ENCODE data around the gene AKR1C2.
A peak's percentile ranks its signal among the peaks of the same experiment; 100 is the strongest.
"Not testable (repeated sequence)": the region's sequence is repeated elsewhere in the genome, so short reads cannot be mapped to it uniquely, and the experiment has no call there.

Gene AKR1C2

DNA sequence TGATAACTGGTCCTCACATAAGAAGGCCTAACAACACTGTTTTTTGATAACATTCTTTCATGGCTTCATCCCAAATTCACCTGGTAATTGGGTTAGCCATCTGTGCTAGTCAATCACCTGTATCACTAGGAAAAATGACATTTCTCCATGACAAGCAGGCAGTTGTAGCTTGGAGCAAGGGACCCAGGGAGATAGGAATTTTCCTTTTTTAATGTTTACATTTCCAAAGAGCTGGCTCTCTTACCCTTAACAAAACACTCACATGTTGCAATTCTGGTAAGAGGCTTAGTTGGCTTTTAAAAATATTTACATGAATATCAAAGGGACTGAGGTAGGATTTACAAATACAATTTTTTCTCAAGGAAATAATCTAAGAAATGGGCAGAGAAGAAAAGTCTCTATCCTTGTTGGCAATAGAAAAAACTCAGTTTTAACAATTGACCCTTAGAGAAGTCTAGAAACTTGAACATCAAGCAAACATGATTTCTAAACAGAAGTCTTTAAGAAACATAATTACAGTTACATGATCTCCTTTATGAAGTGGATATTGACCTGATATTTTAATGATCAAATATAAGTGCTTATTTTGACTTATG, 56.5 kb downstream of the AKR1C2 start:
- TF ChIP-seq, protein P1, sequence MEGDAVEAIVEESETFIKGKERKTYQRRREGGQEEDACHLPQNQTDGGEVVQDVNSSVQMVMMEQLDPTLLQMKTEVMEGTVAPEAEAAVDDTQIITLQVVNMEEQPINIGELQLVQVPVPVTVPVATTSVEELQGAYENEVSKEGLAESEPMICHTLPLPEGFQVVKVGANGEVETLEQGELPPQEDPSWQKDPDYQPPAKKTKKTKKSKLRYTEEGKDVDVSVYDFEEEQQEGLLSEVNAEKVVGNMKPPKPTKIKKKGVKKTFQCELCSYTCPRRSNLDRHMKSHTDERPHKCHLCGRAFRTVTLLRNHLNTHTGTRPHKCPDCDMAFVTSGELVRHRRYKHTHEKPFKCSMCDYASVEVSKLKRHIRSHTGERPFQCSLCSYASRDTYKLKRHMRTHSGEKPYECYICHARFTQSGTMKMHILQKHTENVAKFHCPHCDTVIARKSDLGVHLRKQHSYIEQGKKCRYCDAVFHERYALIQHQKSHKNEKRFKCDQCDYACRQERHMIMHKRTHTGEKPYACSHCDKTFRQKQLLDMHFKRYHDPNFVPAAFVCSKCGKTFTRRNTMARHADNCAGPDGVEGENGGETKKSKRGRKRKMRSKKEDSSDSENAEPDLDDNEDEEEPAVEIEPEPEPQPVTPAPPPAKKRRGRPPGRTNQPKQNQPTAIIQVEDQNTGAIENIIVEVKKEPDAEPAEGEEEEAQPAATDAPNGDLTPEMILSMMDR (conservative IDR thresholded peaks at IDR 0.05; ENCODE audit: low read length) = no peak
- DNase-seq (ENCODE audit: low read depth) = peak; percentile 60
- H3K4me3 ChIP-seq (ENCODE audit: low read length) = no peak overlapping the region

DNA sequence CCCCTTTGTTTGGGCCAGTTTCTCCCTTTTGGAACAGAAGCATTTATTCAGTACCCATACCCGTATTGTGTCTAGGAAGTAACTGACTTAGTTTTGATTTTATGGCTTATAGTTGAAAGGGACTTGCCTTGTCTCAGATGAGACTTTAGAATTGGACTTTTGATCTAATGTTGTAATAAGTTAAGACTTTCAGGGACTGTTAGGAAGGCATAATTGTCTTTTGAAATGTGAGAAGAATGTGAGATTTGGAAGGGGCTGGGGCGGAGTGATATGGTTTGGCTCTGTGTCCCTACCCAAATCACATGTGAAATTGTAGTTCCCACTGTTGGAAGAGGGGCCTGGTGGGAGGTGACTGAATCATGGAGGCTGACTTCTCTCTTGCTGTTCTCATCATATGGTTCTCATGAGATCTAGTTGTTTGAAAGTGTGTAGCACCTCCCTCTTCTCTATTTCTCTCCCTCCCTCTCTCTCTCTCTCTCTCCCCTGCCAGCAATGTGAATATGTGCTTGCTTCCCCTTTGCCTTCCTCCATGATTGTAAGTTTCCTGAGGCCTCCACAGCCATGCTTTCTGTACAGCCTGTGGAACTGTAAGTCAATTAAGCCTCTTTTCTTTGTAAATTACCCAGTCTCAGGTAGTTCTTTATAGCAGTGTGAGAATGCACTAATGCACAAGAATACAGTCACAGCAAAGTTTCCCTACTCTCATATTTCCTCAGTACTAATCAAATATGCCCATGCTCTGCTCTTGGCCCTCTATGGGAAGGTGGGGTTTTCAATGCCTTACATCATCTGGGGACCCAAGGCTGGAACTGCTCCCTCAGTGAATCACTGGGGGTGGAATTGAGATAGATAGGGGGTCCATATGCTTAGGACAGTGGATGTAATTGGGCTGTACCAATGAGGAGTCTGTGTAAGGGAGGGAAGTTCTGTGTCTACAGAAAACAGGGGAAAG, 57.6 kb downstream of the AKR1C2 start:
- TF ChIP-seq, protein P1 (conservative IDR thresholded peaks at IDR 0.05; ENCODE audit: low read length) = no peak
- H3K4me3 ChIP-seq (ENCODE audit: low read length) = no peak overlapping the region
- DNase-seq (ENCODE audit: low read depth) = no peak

DNA sequence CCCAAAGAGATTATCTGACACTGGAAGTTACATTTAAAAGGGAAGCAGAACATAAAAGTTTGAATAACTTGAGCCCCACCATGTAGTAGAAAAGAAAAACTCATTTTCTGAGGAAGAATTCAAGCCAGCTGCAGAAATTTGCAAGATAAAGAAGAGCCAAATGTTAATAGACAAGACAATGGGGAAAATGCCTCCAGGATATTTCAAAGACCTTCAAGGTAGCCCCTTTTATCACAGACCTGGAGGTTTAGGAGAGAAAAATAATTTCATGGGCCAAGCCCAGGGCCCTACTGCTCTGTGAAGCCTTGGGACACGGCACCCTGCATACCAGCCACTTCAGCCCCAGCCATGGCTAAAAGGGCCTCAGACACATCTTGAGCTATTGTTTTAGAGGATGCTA, 58.8 kb downstream of the AKR1C2 start:
- DNase-seq (ENCODE audit: low read depth) = no peak
- TF ChIP-seq, protein P1 (conservative IDR thresholded peaks at IDR 0.05; ENCODE audit: low read length) = no peak

DNA sequence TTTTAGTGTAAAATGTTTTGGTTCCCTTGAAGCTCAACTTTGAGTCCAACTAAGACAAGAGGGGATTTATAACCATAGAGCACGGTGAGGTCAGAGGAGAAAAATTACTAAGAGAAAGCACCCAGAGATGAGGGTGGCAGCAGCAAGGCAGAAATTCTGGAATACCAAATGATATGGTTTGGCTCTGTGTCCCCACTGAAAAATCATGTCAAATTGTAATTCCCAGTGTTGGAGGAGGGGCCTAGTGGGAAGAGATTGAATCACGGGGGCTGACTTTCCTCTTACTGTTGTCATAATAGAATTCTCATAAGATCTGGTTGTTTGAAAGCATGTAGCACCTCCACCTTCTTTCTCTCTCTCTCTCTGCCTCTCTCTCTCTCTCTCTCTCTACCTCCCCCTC, 59.8 kb downstream of the AKR1C2 start:
- TF ChIP-seq, protein P1 (conservative IDR thresholded peaks at IDR 0.05; ENCODE audit: low read length) = no peak
- DNase-seq (ENCODE audit: low read depth) = no peak
- H3K4me3 ChIP-seq (ENCODE audit: low read length) = no peak overlapping the region

More for the DNA sequence above, 58.8 kb downstream of the AKR1C2 start:
- no peak overlapping the region for H3K4me3 ChIP-seq (ENCODE audit: low read length)

DNA sequence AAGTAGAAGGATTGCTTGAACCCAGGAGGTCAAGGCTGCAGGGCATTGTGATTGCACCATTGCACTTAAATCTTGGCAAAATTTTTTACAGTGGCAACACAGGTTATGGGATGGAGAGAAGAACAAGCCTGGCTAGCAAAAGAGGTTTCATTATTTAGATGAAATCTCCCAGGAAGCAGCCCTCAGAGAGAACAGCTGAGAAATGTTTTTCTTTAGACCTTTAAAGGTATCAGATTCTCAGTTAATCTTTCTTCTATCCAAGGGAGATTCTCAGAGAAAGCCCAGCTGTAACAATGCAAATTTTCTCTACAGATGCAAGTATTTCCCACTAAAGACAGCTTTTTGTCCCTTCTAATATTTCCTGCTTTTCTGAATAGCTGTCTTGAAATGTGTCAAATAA, 60.2 kb downstream of the AKR1C2 start:
- not testable (repeated sequence) for H3K4me3 ChIP-seq (ENCODE audit: low read length); DNase-seq (ENCODE audit: low read depth)

DNA sequence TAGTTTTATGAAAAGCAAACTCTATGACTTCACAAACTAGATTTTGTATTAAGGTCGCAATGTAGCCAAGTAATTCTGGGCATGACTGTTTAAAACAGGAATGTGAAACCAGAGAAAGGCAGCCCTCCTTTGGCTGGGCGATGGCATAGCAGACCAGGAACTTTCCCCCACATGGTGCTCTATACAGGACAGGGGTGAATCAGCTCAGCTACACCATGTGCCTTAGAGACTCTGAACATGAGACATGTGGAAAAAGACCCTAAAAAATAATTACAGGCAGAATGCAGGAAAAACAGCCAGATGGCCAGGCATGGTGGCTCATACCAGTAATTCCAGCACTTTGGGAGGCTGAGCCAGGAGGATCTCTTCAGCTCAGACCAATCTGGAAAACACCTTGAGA, 60.7 kb downstream of the AKR1C2 start:
- TF ChIP-seq, protein P1 (conservative IDR thresholded peaks at IDR 0.05; ENCODE audit: low read length) = peak; percentile 27
- DNase-seq (ENCODE audit: low read depth) = peak; percentile 73
- not testable (repeated sequence) for H3K4me3 ChIP-seq (ENCODE audit: low read length)

DNA sequence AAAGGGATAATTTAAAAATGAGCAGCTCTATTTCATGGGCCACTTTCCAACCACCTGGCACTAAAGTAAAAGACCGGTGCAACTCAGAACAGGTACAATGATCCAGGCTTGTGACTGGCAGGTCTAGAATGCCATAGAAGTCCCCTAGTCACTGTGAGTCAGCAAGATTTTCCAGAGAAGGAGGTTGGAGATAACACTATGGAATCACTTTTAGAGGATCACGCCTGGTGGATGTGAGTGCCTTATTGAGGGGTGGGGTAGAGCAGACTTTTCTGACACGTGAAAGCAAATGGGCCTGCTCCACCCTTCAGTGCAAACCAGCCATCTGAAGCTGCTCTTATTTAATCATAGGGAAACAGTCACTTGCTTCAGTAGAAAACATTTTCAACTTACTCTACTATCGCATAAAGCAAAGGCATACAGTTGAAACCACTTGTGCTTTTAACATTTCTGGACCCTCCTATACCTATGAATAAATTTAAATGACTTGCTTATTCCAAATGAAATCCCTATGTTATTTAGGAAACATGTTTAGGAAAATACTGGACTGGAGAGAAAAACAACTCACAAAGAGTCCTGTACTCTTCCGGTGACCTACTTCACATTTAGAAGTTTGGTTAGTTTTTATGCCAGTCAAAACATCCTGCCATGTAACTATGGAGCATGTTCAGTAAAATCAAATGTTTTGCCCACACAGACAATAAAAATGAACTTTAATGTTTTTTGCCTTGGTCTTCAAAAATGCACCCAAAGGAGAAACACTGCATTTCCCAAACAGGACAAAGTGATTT, 61.9 kb downstream of the AKR1C2 start:
- DNase-seq (ENCODE audit: low read depth) = no peak
- no peak overlapping the region for H3K4me3 ChIP-seq (ENCODE audit: low read length)
- TF ChIP-seq, protein P1 (conservative IDR thresholded peaks at IDR 0.05; ENCODE audit: low read length) = no peak

DNA sequence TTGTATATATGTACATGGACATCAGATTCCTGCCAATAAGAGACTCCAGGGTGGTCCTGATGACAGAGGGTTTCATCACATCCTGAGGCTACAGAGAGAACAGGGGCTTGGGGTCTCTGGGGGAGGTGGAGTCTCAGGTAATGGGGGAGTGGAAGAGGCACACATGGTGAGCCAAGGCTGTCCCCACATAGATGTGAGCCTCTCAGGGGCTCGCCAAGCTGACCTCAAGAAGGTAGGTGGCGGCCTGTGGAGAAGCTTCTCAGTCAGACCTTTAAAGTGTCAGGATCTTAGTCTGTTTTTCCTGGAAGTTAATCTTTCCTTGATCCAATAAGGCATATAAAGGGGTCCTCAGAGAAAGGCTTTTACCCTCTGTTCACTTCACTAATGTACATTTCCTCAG, 62.7 kb downstream of the AKR1C2 start:
- not testable (repeated sequence) for DNase-seq (ENCODE audit: low read depth)

DNA sequence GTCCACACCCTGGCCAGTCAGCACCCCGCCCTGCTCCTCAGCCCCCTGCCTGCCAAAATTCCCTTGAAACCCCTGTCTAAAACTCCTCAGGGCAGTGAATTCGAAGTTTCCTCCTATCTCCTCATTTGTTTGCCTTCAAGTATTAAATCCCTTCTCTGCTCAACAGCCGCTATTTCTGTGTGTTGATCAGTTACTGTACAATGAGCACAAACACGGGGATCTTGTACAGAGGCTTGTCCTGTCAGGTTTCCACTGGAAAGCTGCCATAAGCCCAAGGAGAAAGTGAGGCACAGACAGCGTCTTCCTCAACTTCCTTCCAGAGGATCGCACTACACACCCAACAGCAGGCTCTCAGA, 63.6 kb downstream of the AKR1C2 start:
- H3K4me3 ChIP-seq (ENCODE audit: low read length) = not testable (repeated sequence)

More for the DNA sequence above, 62.7 kb downstream of the AKR1C2 start:
- not testable (repeated sequence) for H3K4me3 ChIP-seq (ENCODE audit: low read length)

More for the DNA sequence above, 63.6 kb downstream of the AKR1C2 start:
- not testable (repeated sequence) for DNase-seq (ENCODE audit: low read depth)
